ENCODE data around the gene PCED1A.

PCED1A gene

DNA sequence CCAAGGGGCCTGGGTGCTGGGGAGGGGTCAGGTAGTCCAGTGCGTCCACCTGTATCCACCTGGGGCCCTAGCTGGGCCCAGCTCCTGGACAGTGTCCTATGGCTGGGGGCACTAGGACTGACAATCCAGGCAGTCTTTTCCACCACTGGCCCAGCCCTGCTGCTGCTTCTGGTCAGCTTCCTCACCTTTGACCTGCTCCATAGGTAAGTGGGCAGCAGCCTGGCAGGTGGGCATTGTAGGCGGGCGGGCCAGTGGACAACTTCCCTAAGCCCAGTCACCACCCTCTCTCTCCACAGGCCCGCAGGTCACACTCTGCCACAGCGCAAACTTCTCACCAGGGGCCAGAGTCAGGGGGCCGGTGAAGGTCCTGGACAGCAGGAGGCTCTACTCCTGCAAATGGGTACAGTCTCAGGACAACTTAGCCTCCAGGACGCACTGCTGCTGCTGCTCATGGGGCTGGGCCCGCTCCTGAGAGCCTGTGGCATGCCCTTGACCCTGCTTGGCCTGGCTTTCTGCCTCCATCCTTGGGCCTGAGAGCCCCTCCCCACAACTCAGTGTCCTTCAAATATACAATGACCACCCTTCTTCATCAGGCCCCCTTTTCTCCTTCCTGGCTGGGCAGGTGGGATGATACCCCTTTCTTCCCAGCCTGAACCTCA, 25.1 kb downstream of the PCED1A start:
- Histone ChIP-seq H3K9me3 (ENCODE audit: control insufficient read depth, insufficient read depth, low read length) (no peaks in the 10 kb centered on the region), H3K9me2 (replicated peaks; ENCODE audit: control insufficient read depth, low read length) (no peaks in the 10 kb centered on the region), H3K36me3 (ENCODE audit: control insufficient read depth, low read length) (no peaks in the 10 kb centered on the region), H3K4me2 (ENCODE audit: low read length) (no peak overlapping the region), H3K27ac (ENCODE audit: low read depth, low read length) (no peak overlapping the region), H4K20me1 (ENCODE audit: control insufficient read depth, insufficient read depth, low read depth, low read length) (no peaks in the 10 kb centered on the region), H3K79me2 (ENCODE audit: control insufficient read depth, low read length) (no peaks in the 10 kb centered on the region), H3F3A (ENCODE audit: control insufficient read depth, insufficient read depth) (no peaks in the 10 kb centered on the region), H3K4me3 (ENCODE audit: low read length) (no peak overlapping the region), H3K4me1 (ENCODE audit: control insufficient read depth, low read length) (no peaks in the 10 kb centered on the region), H3K27me3 (ENCODE audit: control insufficient read depth, low read length) (no peaks in the 10 kb centered on the region)
- TF ChIP-seq, protein P1, sequence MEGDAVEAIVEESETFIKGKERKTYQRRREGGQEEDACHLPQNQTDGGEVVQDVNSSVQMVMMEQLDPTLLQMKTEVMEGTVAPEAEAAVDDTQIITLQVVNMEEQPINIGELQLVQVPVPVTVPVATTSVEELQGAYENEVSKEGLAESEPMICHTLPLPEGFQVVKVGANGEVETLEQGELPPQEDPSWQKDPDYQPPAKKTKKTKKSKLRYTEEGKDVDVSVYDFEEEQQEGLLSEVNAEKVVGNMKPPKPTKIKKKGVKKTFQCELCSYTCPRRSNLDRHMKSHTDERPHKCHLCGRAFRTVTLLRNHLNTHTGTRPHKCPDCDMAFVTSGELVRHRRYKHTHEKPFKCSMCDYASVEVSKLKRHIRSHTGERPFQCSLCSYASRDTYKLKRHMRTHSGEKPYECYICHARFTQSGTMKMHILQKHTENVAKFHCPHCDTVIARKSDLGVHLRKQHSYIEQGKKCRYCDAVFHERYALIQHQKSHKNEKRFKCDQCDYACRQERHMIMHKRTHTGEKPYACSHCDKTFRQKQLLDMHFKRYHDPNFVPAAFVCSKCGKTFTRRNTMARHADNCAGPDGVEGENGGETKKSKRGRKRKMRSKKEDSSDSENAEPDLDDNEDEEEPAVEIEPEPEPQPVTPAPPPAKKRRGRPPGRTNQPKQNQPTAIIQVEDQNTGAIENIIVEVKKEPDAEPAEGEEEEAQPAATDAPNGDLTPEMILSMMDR (IDR thresholded peaks at IDR 0.05; ENCODE audit: low read depth, low read length, poor library complexity, severe bottlenecking): no peak
- no peak for TF ChIP-seq EZH2phosphoT487 (IDR thresholded peaks at IDR 0.05; ENCODE audit: borderline replicate concordance, low read length)

DNA sequence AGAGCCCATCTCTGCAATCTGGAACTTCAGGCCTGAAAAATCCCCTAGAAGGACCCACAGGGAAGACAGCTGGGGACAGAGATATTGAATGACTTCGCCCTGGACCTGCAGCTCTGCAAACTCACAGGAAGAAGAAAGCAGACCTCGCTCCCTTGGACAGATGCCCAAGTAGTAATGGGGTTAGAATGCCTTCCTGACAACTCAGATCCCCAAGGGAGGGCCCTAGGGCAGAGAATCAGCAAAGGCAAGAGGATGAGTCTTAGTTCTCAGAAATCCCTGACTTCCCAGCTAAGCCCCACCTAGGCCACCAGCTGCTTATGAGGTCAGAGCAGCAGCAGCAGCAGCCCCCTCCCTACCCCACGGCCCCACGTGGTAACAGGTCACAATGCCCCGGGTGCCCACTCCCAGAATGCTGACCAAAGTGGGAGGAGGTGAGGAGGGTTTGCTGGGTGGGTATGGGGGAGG, 25.8 kb downstream of the PCED1A start, which contains the start of gene C20orf141:
Gene C20orf141 (plus strand): TSS at position 401 of the 465 bp plus-strand sequence. CDS start 198 bp downstream, outside the sequence.
- TF ChIP-seq EZH2phosphoT487 (IDR thresholded peaks at IDR 0.05; ENCODE audit: borderline replicate concordance, low read length): no peak
- TF ChIP-seq, protein P1 (IDR thresholded peaks at IDR 0.05; ENCODE audit: low read depth, low read length, poor library complexity, severe bottlenecking): no peak
- H3K27ac ChIP-seq (ENCODE audit: low read depth, low read length): no peak within 1 kb of the TSS
- H3K4me3 ChIP-seq (ENCODE audit: low read length): no peak within 1 kb of the TSS
- no peaks in the 10 kb centered on the region for H3K4me1 ChIP-seq (ENCODE audit: control insufficient read depth, low read length)
- no peaks in the 10 kb centered on the region for H3K9me2 ChIP-seq (replicated peaks; ENCODE audit: control insufficient read depth, low read length)
- H3F3A ChIP-seq (ENCODE audit: control insufficient read depth, insufficient read depth): no peaks in the 10 kb centered on the region
- H3K27me3 ChIP-seq (ENCODE audit: control insufficient read depth, low read length): no peaks in the 10 kb centered on the region
- no peaks in the 10 kb centered on the region for H3K36me3 ChIP-seq (ENCODE audit: control insufficient read depth, low read length)
- no peaks in the 10 kb centered on the region for H3K9me3 ChIP-seq (ENCODE audit: control insufficient read depth, insufficient read depth, low read length)
- H3K79me2 ChIP-seq (ENCODE audit: control insufficient read depth, low read length): no peaks in the 10 kb centered on the region
- no peak within 1 kb of the TSS for H3K4me2 ChIP-seq (ENCODE audit: low read length)
- H4K20me1 ChIP-seq (ENCODE audit: control insufficient read depth, insufficient read depth, low read depth, low read length): no peaks in the 10 kb centered on the region

DNA sequence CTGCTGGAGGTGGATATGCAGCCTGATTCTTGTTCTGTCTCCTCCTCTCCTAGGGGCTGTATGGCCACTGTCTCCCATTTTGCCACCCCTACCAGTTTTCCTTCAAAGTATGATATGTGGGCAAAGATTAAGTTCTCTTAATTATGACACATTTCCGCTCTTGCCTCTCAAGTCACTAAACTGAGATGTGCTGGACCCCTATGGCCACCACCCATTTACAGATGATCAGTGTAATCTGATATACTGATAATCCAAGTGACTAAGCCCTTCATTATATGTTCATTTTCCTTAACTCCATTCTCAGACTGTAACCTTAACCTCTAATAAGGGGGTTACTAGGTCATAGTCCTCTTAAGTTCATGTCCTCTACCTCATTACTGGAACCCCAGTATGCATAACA, 26.4 kb downstream of the PCED1A start:
- no peaks in the 10 kb centered on the region for H3K9me2 ChIP-seq (replicated peaks; ENCODE audit: control insufficient read depth, low read length)
- TF ChIP-seq, protein P1 (IDR thresholded peaks at IDR 0.05; ENCODE audit: low read depth, low read length, poor library complexity, severe bottlenecking): no peak
- no peak for TF ChIP-seq EZH2phosphoT487 (IDR thresholded peaks at IDR 0.05; ENCODE audit: borderline replicate concordance, low read length)
- H3K27ac ChIP-seq (ENCODE audit: low read depth, low read length): no peak overlapping the region

More for the DNA sequence above, 26.4 kb downstream of the PCED1A start:
- Histone ChIP-seq H3K9me3 (ENCODE audit: control insufficient read depth, insufficient read depth, low read length) (no peaks in the 10 kb centered on the region), H3K4me2 (ENCODE audit: low read length) (no peak overlapping the region), H4K20me1 (ENCODE audit: control insufficient read depth, insufficient read depth, low read depth, low read length) (no peaks in the 10 kb centered on the region), H3K27me3 (ENCODE audit: control insufficient read depth, low read length) (no peaks in the 10 kb centered on the region), H3K4me3 (ENCODE audit: low read length) (no peak overlapping the region), H3K79me2 (ENCODE audit: control insufficient read depth, low read length) (no peaks in the 10 kb centered on the region), H3K36me3 (ENCODE audit: control insufficient read depth, low read length) (no peaks in the 10 kb centered on the region), H3K4me1 (ENCODE audit: control insufficient read depth, low read length) (no peaks in the 10 kb centered on the region), H3F3A (ENCODE audit: control insufficient read depth, insufficient read depth) (no peaks in the 10 kb centered on the region)

Measured in DOHH2 (cell line).